Uterus (tissue), 4 donors: Measurements from ENCODE around the gene RPS15. TPM values are rescaled to one million over a fixed set of nuclear protein-coding genes. Genes with fewer than 3 reads are reported as not detected.

Experiments
- DNase-seq, 2 donors: peaks; one replicate each; pipeline ENCODE4 v3.0.0-alpha.2; 2019 to 2020
- H3K27ac ChIP-seq, 2 donors: fragments of 200-600 bp; sonication (generic); 1 replicate in 1 of 2; 2 replicates in 1 of 2; pipeline ENCODE4 v1.5.1; 2016 to 2018
- H3K27me3 ChIP-seq, 2 donors: fragments of 200-600 bp; sonication (generic); one replicate each; pipeline ENCODE4 v1.5.1; 2018 to 2019; ENCODE audit warnings: control low read depth in 1 of 2
- H3K36me3 ChIP-seq, 2 donors: fragments of 200-600 bp; sonication (generic); one replicate each; pipeline ENCODE4 v1.5.1; 2019; ENCODE audit warnings: control low read depth in 1 of 2
- H3K4me1 ChIP-seq, 2 donors: fragments of 200-600 bp; sonication (generic); one replicate each; pipeline ENCODE4 v1.5.1; 2018 to 2019; ENCODE audit warnings: control low read depth in 1 of 2
- H3K4me3 ChIP-seq, 2 donors: fragments of 200-600 bp; sonication (generic); 1 replicate in 1 of 2; 2 replicates in 1 of 2; pipeline ENCODE4 v1.5.1; 2018 to 2019; ENCODE audit warnings: mild to moderate bottlenecking in 1 of 2
- H3K9me3 ChIP-seq, 2 donors: fragments of 200-600 bp; sonication (generic); one replicate each; pipeline ENCODE4 v1.5.1; 2019; ENCODE audit warnings: control low read depth in 1 of 2
- POLR2A ChIP-seq, 2 donors: fragments of 450-650 bp; IDR thresholded peaks; one replicate each; pipeline ENCODE4 v1.6.1; 2016; ENCODE audit warnings: antibody characterized with exemption in 2 of 2, mild to moderate bottlenecking in 1 of 2, moderate library complexity in 1 of 2
- intact Hi-C: fragments of 100-400 bp; cut with DNase I; formaldehyde crosslinking; loops from one replicate; pipeline ENCODE4 v1.15.1; 2023; ENCODE audit warnings: low total_unique reads
- total RNA-seq, 4 donors: library from RNA; depleted of rRNA in 3 of 4; stranded (reverse); fragments of >200 nt in 3 of 4; gene quantifications; one replicate each; pipeline versions ENCODE4 v1.1.0 to v1.2.4, GENCODE V29; 2014 to 2023
- TF ChIP-seq, protein P1 (sequence below), 4 experiments: fragments of 200-600 bp in 2 of 4; fragments of 450-650 bp in 2 of 4; sonication (generic) in 2 of 4; IDR thresholded peaks; one replicate each; pipeline ENCODE4 v1.5.1; 2016 to 2019; ENCODE audit warnings: antibody characterized with exemption in 4 of 4, mild to moderate bottlenecking in 2 of 4, moderate library complexity in 1 of 4
- donor health status: DM: yes; HTN: yes; CAD: no.

Gene RPS15
- total RNA-seq, 4 donors from 2014 or later = 648 to 5,728 (median 1,854) TPM

- no peak overlapping the region for H3K27ac ChIP-seq
- no peaks in the 10 kb centered on the region for H3K36me3 ChIP-seq
- no peak for TF ChIP-seq POLR2A (IDR thresholded peaks at IDR 0.05)
- TF ChIP-seq, protein P1, sequence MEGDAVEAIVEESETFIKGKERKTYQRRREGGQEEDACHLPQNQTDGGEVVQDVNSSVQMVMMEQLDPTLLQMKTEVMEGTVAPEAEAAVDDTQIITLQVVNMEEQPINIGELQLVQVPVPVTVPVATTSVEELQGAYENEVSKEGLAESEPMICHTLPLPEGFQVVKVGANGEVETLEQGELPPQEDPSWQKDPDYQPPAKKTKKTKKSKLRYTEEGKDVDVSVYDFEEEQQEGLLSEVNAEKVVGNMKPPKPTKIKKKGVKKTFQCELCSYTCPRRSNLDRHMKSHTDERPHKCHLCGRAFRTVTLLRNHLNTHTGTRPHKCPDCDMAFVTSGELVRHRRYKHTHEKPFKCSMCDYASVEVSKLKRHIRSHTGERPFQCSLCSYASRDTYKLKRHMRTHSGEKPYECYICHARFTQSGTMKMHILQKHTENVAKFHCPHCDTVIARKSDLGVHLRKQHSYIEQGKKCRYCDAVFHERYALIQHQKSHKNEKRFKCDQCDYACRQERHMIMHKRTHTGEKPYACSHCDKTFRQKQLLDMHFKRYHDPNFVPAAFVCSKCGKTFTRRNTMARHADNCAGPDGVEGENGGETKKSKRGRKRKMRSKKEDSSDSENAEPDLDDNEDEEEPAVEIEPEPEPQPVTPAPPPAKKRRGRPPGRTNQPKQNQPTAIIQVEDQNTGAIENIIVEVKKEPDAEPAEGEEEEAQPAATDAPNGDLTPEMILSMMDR (IDR thresholded peaks at IDR 0.05) = no peak
- H3K27me3 ChIP-seq = no peaks in the 10 kb centered on the region
- H3K4me1 ChIP-seq = peaks cover 0 to 8% of the 10 kb centered on the region in 2 donors
- H3K4me3 ChIP-seq = no peak overlapping the region
- DNase-seq = no peak
- intact Hi-C loops = no loop called here
- no peaks in the 10 kb centered on the region for H3K9me3 ChIP-seq
Measured at GRCh38 chr19:1395194-1396018, 42.8 kb upstream of the RPS15 start.

DNA sequence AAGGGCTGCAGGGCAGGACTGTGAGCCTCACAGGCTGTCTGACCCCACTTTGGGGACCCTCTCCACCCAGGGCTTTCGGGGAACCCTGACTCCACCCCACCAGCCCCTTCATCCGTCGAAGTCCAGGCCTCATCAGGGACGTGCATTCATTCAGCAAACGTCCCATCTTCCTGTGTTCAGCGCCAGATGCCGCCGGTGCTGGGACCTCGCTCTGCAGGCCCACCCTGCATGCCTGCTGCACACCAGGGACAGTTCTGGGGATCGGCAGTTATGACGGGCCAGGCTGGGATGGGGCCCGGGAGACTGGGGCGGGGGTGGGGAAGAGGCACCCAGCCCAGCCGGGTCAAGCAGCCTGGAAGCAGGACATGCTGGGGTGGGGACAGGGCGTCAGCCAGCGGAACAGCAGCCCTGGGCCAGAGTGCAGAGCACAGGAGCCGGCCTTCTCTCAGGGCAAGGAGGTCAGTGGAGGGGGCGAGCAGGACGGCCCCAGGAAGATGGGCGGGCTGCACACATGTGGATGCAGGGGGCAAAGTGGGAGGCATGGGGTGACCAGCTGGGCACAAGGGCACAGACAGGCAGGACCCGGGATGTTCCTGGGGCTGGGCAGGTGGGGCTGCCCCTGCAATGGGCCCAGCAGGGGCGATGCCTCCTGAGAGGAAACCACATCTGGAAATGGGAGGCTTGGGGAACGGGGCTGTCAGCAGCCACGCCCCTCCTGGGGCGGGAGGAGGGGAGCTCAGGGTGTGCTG, 42.0 kb upstream of the RPS15 start:
- Histone ChIP-seq H3K4me3 (no peak overlapping the region), H3K9me3 (no peaks in the 10 kb centered on the region), H3K36me3 (no peaks in the 10 kb centered on the region), H3K4me1 (peaks cover 0 to 16% of the 10 kb centered on the region in 2 donors), H3K27ac (no peak overlapping the region), H3K27me3 (no peaks in the 10 kb centered on the region)
- DNase-seq = no peak
- intact Hi-C loops = no loop called here
- TF ChIP-seq POLR2A (IDR thresholded peaks at IDR 0.05) = no peak
- TF ChIP-seq, protein P1 (IDR thresholded peaks at IDR 0.05) = no peak

DNA sequence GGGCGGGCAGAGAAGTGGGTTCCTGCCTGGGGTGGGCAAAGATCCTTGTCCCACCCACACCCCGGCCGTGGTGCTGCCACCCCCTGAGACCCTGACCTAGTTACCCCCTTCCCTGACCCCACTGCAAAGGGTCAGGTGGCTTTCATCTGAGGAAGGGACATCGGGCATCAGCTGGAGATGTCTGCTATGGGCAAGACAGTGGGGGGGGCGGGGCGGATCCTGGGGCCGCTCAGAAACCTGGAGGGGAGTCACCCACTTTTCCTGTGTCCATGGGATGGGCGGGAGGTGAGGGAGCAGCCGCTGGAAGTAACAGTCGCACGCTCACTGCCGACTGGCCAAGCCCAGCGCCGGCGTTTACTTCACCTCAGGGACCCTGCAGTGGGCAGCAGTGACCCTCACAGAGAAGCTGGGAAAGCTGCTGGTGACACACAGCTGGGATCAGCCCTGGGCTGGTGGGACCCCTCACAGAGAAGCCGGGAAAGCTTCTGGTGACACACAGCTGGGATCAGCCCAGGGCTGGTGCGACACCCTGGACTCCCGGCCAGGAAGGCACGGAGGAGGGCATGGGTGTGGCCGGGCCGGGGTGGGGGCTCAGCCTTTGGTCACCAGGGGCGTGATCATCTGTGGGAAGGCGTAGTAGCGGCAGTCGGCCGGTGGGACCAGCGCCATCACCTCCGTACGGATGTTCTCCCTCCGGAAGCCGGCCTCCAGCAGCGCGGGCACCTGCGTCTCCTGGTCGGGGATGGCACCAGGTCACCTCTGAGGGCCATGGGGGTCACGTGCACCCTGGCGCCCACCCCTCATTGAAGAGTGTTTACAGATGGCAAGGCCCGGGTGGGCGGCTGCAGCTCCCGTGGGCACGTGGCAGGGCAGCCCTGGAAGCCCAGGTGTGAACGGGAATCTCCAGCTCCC, 41.2 kb upstream of the RPS15 start:
- Histone ChIP-seq H3K9me3 (no peaks in the 10 kb centered on the region), H3K4me3 (no peak overlapping the region), H3K4me1 (peaks cover 0 to 22% of the 10 kb centered on the region in 2 donors), H3K27me3 (no peaks in the 10 kb centered on the region), H3K27ac (no peak overlapping the region), H3K36me3 (no peaks in the 10 kb centered on the region)
- DNase-seq = no peak
- intact Hi-C loops = no loop called here
- TF ChIP-seq POLR2A (IDR thresholded peaks at IDR 0.05) = no peak
- TF ChIP-seq, protein P1 (IDR thresholded peaks at IDR 0.05) = no peak

GRCh38 chr19:1397838-1398237, 40.4 kb upstream of the RPS15 start:
- Histone ChIP-seq H3K9me3 (no peaks in the 10 kb centered on the region), H3K27me3 (no peaks in the 10 kb centered on the region), H3K4me1 (peaks cover 0 to 22% of the 10 kb centered on the region in 2 donors), H3K27ac (no peak overlapping the region), H3K4me3 (no peak overlapping the region), H3K36me3 (no peaks in the 10 kb centered on the region)
- DNase-seq = no peak
- no peak for TF ChIP-seq POLR2A (IDR thresholded peaks at IDR 0.05)
- TF ChIP-seq, protein P1 (IDR thresholded peaks at IDR 0.05) = no peak
- intact Hi-C loops = no loop called here
